ENCODE measurements around the gene PSME4. TPM values are rescaled to one million over a fixed set of nuclear protein-coding genes. Genes with fewer than 3 reads are reported as not detected.
"Not testable (repeated sequence)": the region's sequence is repeated elsewhere in the genome, so short reads cannot be mapped to it uniquely, and the experiment has no call there.

The PSME4 gene
- total RNA-seq, 1 donor from 2014 or later = 68.3 TPM

DNA sequence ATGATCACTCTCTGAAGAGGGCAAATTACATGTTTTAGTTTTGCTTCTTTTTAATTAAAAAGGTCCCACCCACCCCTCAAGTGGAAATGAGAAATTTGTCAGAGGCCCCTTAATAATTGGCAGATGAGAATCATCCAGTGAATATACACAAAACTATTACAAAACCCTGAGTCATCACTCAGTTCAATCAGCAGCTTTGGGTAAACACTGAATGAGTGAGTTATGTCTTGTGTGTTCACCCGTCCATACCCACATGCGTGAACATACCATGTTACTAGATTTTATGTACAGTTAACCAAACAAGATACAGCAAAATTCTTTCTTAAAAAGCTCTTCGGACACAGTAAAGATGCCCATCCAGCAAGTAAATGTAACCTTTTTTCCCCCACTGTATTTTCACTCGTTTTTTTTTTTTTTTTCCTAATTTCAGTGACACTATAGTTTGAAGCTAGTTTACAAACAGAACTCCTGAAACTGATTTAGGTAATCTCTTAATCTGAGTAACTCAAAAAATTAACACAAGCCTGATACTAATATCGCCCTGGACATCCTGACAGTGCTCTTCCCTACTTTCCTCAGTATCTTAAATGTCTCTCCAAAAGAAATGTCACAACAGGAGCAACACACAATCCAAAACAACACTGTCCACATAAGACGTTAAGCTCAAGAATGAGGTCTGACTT is 1.4 kb downstream of the PSME4 start:
- Mint-ChIP-seq H3K4me3 (peak overlapping the region; percentile 98), H3K27me3 (ENCODE audit: low read depth) (no peaks in the 10 kb centered on the region), H3K9me3 (no peaks in the 10 kb centered on the region), H3K36me3 (peaks cover 8% of the 10 kb centered on the region), H3K27ac (peak overlapping the region; percentile 97), H3K4me1 (peaks cover 39% of the 10 kb centered on the region)
- TF ChIP-seq, protein P1, sequence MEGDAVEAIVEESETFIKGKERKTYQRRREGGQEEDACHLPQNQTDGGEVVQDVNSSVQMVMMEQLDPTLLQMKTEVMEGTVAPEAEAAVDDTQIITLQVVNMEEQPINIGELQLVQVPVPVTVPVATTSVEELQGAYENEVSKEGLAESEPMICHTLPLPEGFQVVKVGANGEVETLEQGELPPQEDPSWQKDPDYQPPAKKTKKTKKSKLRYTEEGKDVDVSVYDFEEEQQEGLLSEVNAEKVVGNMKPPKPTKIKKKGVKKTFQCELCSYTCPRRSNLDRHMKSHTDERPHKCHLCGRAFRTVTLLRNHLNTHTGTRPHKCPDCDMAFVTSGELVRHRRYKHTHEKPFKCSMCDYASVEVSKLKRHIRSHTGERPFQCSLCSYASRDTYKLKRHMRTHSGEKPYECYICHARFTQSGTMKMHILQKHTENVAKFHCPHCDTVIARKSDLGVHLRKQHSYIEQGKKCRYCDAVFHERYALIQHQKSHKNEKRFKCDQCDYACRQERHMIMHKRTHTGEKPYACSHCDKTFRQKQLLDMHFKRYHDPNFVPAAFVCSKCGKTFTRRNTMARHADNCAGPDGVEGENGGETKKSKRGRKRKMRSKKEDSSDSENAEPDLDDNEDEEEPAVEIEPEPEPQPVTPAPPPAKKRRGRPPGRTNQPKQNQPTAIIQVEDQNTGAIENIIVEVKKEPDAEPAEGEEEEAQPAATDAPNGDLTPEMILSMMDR (IDR thresholded peaks at IDR 0.05; ENCODE audit: unreplicated experiment) = no peak
- no peak for DNase-seq (ENCODE audit: low spot score in 2 of 2, unreplicated experiment in 2 of 2)

DNA sequence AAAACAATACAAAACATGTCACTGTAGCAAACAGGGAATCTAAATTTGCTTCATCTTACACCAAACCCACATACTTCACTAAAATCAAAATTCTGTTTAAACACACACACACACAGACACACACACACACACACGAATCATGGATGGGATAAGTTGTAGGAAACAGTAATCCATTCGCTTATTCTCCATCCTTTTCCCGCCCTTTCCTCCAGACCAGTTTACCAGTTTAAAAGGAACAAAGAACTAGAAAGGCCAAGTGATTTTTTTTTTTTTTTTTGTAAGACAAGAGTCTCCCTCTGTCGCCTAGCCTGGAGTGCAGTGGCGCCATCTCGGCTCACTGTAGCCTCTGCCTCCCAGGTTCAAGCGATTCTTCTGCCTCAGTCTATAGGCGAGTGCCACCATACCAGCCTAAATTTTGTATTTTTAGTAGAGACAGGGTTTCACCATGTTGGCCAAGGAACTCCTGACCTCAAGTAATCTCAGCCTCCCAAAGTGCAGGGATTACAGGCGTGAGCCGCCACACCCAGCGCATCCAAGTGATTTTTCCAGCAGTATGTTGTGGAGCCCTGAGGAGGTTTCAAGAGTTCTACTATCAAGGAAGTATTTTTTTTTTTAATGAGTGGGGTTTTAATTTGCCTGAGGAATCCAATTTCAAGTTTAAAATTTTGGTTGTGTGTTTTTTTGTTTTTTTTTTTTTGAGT is 5.7 kb downstream of the PSME4 start:
- H3K27me3 Mint-ChIP-seq (ENCODE audit: low read depth) = no peaks in the 10 kb centered on the region
- peak overlapping the region; percentile 27 for H3K27ac Mint-ChIP-seq
- H3K36me3 Mint-ChIP-seq = peaks cover 4% of the 10 kb centered on the region
- H3K4me3 Mint-ChIP-seq = no peak overlapping the region
- TF ChIP-seq, protein P1 (IDR thresholded peaks at IDR 0.05; ENCODE audit: unreplicated experiment) = no peak
- DNase-seq (ENCODE audit: low spot score in 2 of 2, unreplicated experiment in 2 of 2) = no peak
- no peaks in the 10 kb centered on the region for H3K9me3 Mint-ChIP-seq
- H3K4me1 Mint-ChIP-seq = peaks cover 55% of the 10 kb centered on the region

DNA sequence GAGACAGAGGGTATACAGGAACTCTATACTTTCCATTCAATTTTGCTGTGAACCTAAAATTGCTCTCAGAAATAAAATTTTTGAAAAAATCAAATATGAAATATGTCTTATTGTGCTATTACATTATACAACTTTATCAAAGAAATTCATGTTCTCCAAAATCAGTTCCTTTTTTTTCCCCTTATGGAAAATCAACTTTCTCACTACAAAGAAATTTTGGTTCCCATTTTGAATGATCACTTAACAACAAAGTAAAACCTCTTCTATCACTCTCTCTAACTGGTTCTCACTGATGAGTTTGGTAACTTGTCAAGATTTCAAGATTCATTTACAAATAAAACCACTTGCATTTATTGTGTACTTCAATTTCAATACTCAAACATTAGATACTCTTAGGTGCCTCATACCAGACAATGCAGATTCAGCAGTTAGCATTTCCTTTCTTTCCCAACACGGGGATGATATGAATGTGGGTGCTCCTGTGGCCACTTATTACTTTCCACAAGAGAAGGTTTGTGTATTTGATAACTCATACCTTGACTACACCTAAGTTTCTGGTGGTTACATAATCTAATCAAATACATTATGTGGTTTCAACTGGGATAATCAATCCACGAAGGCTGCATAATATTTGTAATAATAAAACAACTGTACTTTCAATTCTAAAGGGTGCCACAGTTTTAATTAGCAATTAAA is 6.4 kb downstream of the PSME4 start:
- H3K27ac Mint-ChIP-seq = peak overlapping the region; percentile 4
- peaks cover 50% of the 10 kb centered on the region for H3K4me1 Mint-ChIP-seq
- H3K36me3 Mint-ChIP-seq = peaks cover 7% of the 10 kb centered on the region
- no peaks in the 10 kb centered on the region for H3K27me3 Mint-ChIP-seq (ENCODE audit: low read depth)
- no peak overlapping the region for H3K4me3 Mint-ChIP-seq
- DNase-seq (ENCODE audit: low spot score in 2 of 2, unreplicated experiment in 2 of 2) = no peak
- TF ChIP-seq, protein P1 (IDR thresholded peaks at IDR 0.05; ENCODE audit: unreplicated experiment) = no peak
- no peaks in the 10 kb centered on the region for H3K9me3 Mint-ChIP-seq

DNA sequence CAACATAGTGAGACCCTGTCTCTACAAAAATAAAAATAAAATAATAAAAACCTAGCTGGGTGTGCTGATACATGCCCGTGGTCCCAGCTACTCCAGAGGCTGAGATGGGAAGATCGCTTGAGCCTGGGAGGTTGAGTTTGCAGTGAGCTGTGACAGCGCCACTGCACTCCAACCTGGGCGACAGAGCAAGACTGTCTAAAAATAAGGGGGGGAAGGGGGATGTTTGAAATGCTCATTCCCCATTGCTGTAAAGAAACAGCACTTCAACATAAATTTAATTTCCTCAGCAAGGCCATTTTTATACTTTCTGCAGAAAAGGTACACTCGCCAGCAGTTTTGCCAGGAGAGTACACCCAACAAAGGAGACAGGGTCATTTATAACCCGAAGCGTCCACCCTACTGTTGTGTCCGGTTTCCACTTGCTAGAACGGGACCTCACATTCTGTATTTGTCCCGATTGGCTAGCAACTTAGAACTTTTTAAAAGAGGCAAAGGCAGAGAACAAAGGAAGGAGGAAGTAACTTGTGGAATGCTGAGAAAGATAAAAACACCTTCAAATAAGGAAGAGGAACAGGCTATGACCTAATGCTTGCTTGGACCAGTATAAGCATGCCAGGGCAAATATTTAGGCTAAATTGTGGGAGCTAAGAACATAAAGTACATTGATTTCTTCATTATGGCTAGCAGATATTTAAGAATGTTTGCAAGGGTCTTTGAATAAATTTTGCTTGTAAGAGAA is 9.1 kb downstream of the PSME4 start:
- not testable (repeated sequence) for DNase-seq (ENCODE audit: low spot score in 2 of 2, unreplicated experiment in 2 of 2); H3K36me3 Mint-ChIP-seq; H3K27me3 Mint-ChIP-seq (ENCODE audit: low read depth); H3K9me3 Mint-ChIP-seq
- Mint-ChIP-seq H3K4me3 (peak overlapping the region; percentile 20), H3K4me1 (peaks cover 32% of the 10 kb centered on the region), H3K27ac (peak overlapping the region; percentile 97)

DNA sequence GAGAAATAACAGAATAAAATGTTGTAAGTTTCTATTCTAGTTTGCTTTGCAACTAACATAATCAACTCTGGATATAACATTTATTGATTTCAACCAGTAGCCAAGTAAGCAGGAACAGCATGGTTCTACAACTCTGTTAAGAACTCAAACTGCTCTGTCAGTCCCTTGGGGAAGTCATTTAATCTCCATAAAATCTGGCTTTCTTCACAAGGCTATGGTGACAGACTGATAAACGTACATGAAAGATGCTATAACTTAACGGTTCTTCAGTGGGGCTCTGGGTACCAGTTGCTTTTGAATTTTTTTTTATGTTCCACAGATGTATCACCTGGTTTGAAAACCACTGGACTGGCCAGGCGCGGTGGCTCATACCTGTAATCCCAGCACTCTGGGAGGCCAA is 10.3 kb downstream of the PSME4 start:
- peaks cover 32% of the 10 kb centered on the region for H3K4me1 Mint-ChIP-seq
- TF ChIP-seq, protein P1 (IDR thresholded peaks at IDR 0.05; ENCODE audit: unreplicated experiment) = no peak
- H3K9me3 Mint-ChIP-seq = no peaks in the 10 kb centered on the region
- DNase-seq (ENCODE audit: low spot score in 2 of 2, unreplicated experiment in 2 of 2) = no peak
- H3K36me3 Mint-ChIP-seq = peaks cover 7% of the 10 kb centered on the region
- H3K27me3 Mint-ChIP-seq (ENCODE audit: low read depth) = no peaks in the 10 kb centered on the region
- no peak overlapping the region for H3K4me3 Mint-ChIP-seq
- no peak overlapping the region for H3K27ac Mint-ChIP-seq
